ENCODE results near the gene SLC39A11.

The SLC39A11 gene

DNA sequence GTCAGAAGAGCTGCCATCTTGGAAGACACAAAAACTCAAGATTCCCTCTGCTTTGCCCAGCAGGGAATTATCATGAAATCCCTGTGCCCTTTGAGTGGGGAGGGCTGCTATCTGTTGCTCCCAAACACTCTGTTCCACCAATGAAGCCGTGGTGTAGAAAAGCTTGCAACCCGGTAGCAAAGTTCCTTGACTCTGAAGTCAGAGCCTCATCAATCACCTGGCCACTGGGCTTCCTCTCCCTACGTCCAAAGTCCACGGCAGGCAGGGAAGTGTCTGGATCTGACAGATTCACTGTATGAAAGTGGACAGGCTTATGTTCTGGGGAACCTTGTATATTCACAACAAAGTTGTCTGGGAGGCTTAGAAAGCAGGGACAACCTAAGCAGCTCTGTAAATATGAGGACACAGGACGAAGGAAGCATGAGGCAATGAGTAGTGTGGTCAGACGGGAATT, 343.3 kb downstream of the SLC39A11 start:
- in situ Hi-C loops (cut with HindIII; ENCODE audit: low pct_ligation_motif_present, low sequenced_read_pairs) = loop anchor here (25.0 kb wide), 1 partner anchor 213 kb away; no protein-coding TSS in a partner anchor
- no peak for DNase-seq
- Histone ChIP-seq H3K36me3 (replicated peaks) (no peaks in the 10 kb centered on the region), H3K27me3 (replicated peaks) (no peaks in the 10 kb centered on the region), H3K4me3 (ENCODE audit: low read depth, low read length) (no peak overlapping the region), H3K27ac (no peak overlapping the region)
- TF ChIP-seq, protein P1, sequence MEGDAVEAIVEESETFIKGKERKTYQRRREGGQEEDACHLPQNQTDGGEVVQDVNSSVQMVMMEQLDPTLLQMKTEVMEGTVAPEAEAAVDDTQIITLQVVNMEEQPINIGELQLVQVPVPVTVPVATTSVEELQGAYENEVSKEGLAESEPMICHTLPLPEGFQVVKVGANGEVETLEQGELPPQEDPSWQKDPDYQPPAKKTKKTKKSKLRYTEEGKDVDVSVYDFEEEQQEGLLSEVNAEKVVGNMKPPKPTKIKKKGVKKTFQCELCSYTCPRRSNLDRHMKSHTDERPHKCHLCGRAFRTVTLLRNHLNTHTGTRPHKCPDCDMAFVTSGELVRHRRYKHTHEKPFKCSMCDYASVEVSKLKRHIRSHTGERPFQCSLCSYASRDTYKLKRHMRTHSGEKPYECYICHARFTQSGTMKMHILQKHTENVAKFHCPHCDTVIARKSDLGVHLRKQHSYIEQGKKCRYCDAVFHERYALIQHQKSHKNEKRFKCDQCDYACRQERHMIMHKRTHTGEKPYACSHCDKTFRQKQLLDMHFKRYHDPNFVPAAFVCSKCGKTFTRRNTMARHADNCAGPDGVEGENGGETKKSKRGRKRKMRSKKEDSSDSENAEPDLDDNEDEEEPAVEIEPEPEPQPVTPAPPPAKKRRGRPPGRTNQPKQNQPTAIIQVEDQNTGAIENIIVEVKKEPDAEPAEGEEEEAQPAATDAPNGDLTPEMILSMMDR (IDR thresholded peaks at IDR 0.05; ENCODE audit: low read depth, low read length, missing control alignments) = no peak

DNA sequence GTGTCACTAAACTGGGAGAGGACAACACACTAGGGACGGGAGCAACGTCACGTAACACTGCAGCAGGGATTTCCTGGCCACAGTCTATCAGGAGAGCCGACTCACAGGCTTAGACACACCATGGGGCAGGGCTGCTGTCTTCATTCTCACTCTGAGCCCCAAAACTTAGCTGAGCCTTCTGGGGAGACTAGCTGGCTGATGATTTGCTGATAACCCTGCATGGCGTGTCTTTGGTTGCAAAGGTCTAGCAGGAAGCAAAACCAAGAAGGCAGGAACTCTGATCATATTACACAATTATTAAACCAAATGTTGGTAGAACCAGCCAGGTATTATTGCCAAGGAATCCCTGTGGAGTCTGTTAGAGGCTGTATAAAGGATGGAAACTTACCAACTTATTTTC, 345.0 kb downstream of the SLC39A11 start:
- in situ Hi-C loops (cut with HindIII; ENCODE audit: low pct_ligation_motif_present, low sequenced_read_pairs) = loop anchor here (25.0 kb wide), 1 partner anchor 215 kb away; no protein-coding TSS in a partner anchor
- TF ChIP-seq, protein P1 (IDR thresholded peaks at IDR 0.05; ENCODE audit: low read depth, low read length, missing control alignments) = no peak
- DNase-seq = no peak

DNA sequence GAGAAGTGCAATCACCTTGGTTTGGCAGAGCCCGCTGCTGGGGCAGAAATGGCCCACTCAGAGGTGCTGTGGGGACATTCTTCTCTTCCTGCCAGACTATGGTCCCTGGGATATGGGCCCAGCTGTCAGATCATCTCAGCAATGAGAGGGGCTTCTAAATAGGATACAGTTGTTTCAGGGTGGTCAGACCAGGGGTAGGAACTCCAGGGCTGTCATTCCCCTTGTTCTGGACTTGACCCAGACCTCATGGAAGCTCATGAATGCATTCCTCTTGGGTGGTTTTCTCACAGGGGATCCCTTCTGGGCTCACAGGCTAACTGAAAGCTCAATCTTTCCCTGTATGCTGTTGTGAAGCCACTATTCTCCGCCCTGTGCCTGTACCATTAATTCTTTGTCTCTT, 347.2 kb downstream of the SLC39A11 start:
- no peak for DNase-seq
- Histone ChIP-seq H3K27me3 (replicated peaks) (no peaks in the 10 kb centered on the region), H3K4me3 (ENCODE audit: low read depth, low read length) (no peak overlapping the region), H3K36me3 (replicated peaks) (no peaks in the 10 kb centered on the region), H3K27ac (no peak overlapping the region)
- TF ChIP-seq, protein P1 (IDR thresholded peaks at IDR 0.05; ENCODE audit: low read depth, low read length, missing control alignments) = no peak
- in situ Hi-C loops (cut with HindIII; ENCODE audit: low pct_ligation_motif_present, low sequenced_read_pairs) = loop anchor here (25.0 kb wide), 1 partner anchor 217 kb away; no protein-coding TSS in a partner anchor

More for the DNA sequence above, 345.0 kb downstream of the SLC39A11 start:
- Histone ChIP-seq H3K27ac (no peak overlapping the region), H3K36me3 (replicated peaks) (no peaks in the 10 kb centered on the region), H3K27me3 (replicated peaks) (no peaks in the 10 kb centered on the region), H3K4me3 (ENCODE audit: low read depth, low read length) (no peak overlapping the region)

DNA sequence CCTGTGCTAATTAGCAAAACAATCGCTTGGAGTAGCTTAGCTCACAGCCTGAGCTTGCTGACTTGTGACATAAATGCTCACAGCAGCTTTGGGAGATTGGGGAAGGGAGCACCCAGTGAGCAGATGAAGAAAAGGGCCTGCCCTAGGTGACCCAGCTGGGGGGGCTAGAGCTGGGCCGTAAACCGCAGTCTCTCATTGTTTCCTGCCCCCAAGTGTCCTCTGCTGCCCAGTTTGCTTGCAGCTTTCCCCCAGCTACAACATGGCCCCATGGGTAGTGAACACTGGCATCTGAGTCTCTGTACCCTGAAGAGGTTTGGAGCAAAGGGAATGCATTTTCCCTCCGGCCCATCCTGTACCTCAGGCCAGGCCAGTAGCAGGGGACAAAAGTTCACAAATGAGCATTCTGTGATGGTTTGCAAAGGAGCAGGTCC, 349.4 kb downstream of the SLC39A11 start:
- H3K4me3 ChIP-seq (ENCODE audit: low read depth, low read length) = no peak overlapping the region
- H3K27ac ChIP-seq = no peak overlapping the region
- no peaks in the 10 kb centered on the region for H3K36me3 ChIP-seq (replicated peaks)
- no peaks in the 10 kb centered on the region for H3K27me3 ChIP-seq (replicated peaks)
- in situ Hi-C loops (cut with HindIII; ENCODE audit: low pct_ligation_motif_present, low sequenced_read_pairs) = loop anchor here (25.0 kb wide), 1 partner anchor 219 kb away; no protein-coding TSS in a partner anchor
- DNase-seq = no peak
- TF ChIP-seq, protein P1 (IDR thresholded peaks at IDR 0.05; ENCODE audit: low read depth, low read length, missing control alignments) = no peak

DNA sequence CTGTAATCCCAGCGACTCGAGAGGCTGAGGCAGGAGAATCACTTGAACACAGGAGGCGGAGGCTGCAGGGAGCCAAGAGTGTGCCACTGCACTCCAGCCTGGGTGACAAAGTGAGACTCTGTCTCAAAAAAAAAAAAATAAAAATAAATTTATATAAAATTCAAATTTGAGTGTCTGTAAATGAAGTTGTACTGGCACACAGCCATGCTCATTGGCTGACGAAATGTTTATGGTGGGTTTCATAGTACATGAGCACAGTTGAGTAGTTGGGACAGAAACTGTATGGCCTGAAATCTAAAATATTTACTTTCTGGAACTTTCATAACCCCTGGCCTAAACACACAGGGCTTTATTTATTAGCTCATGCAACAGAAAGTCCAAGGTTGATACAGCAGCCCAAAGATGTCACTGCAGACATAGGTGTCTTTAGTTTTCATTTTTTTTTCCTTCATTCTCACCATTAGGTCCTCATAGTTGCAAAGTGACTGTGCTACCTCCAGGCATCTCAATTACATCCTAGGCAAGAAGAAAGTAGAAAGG, 355.3 kb downstream of the SLC39A11 start:
- Histone ChIP-seq H3K36me3 (replicated peaks) (no peaks in the 10 kb centered on the region), H3K27me3 (replicated peaks) (no peaks in the 10 kb centered on the region), H3K27ac (no peak overlapping the region), H3K4me3 (ENCODE audit: low read depth, low read length) (no peak overlapping the region)
- in situ Hi-C loops (cut with HindIII; ENCODE audit: low pct_ligation_motif_present, low sequenced_read_pairs) = loop anchor here (25.0 kb wide), 1 partner anchor 225 kb away; no protein-coding TSS in a partner anchor
- DNase-seq = no peak
- TF ChIP-seq, protein P1 (IDR thresholded peaks at IDR 0.05; ENCODE audit: low read depth, low read length, missing control alignments) = no peak
